OCI-LY7 (cell line): Measurements from ENCODE around the gene PLA2G12A. TPM values are rescaled to one million over a fixed set of nuclear protein-coding genes. Genes with fewer than 3 reads are reported as not detected.

Experiments
- BruUV-seq: library from RNA; stranded (reverse); fragments of 400-500 nt; replicated peaks from 2 replicates; lab custom pipeline; 2021; lab: Mats Ljungman, UMichigan
- CTCF ChIA-PET: fragments of 300-600 bp; sonication (Branson Sonifier 250); formaldehyde crosslinking; loops from one replicate; lab custom pipeline; 2022; ENCODE audit warnings: antibody characterized with exemption; ENCODE audit not compliant: unreplicated experiment; lab: Charles Lee
- POLR2A ChIA-PET: fragments of 300-600 bp; sonication (Branson Sonifier 250); formaldehyde crosslinking; loops from one replicate; lab custom pipeline; 2022; ENCODE audit warnings: antibody characterized with exemption; lab: Charles Lee
- DNase-seq: peaks from one replicate; pipeline ENCODE4 v3.0.0-alpha.2; 2015; ENCODE audit warnings: low spot score
- H2AFZ ChIP-seq: fragments of 200-600 bp; sonication (generic), shearing (Covaris generic); 2 replicates; pipeline ENCODE4 v1.6.1; 2014; ENCODE audit warnings: mild to moderate bottlenecking, antibody characterized with exemption, low read length, moderate library complexity
- H3K27ac ChIP-seq: fragments of 200-600 bp; sonication (generic); 2 replicates; pipeline ENCODE4 v1.5.1; 2014; ENCODE audit warnings: mixed run types, low read depth, mild to moderate bottlenecking, moderate library complexity, low read length, inconsistent platforms; ENCODE audit not compliant: poor library complexity, severe bottlenecking
- H3K36me3 ChIP-seq: fragments of 200-600 bp; sonication (generic); 2 replicates; pipeline ENCODE4 v1.6.1; 2014; ENCODE audit warnings: mild to moderate bottlenecking, antibody characterized with exemption, low read length, moderate library complexity, mixed read lengths; ENCODE audit not compliant: insufficient read depth
- H3K4me1 ChIP-seq: fragments of 200-600 bp; sonication (generic); 2 replicates; pipeline ENCODE4 v1.5.1; 2014; ENCODE audit warnings: mild to moderate bottlenecking, low read length; ENCODE audit not compliant: insufficient read depth, poor library complexity, severe bottlenecking
- H3K4me2 ChIP-seq: fragments of 200-600 bp; sonication (generic); 2 replicates; pipeline ENCODE4 v1.6.1; 2014; ENCODE audit warnings: mild to moderate bottlenecking, low read length
- H3K4me3 ChIP-seq: fragments of 200-600 bp; sonication (generic); 2 replicates; pipeline ENCODE4 v1.5.1; 2014; ENCODE audit warnings: mild to moderate bottlenecking, low read depth, low read length; ENCODE audit not compliant: poor library complexity, severe bottlenecking
- H3K79me2 ChIP-seq: fragments of 200-600 bp; sonication (generic); 2 replicates; pipeline ENCODE4 v1.6.1; 2016; ENCODE audit warnings: low read depth, mild to moderate bottlenecking, low read length, moderate library complexity, mixed read lengths; ENCODE audit not compliant: insufficient read depth
- H3K9me2 ChIP-seq: fragments of 200-600 bp; sonication (generic); 2 replicates; pipeline ENCODE4 v1.6.1; 2016; ENCODE audit warnings: mild to moderate bottlenecking, low read length, mixed read lengths; ENCODE audit not compliant: insufficient read depth
- H3K9me3 ChIP-seq: fragments of 200-600 bp; sonication (generic); 2 replicates; pipeline ENCODE4 v1.6.1; 2014; ENCODE audit warnings: mild to moderate bottlenecking, mixed run types, low read length, mixed read lengths
- H4K20me1 ChIP-seq: fragments of 200-600 bp; sonication (generic); 2 replicates; pipeline ENCODE4 v1.6.1; 2014; ENCODE audit warnings: mild to moderate bottlenecking, antibody characterized with exemption, low read length, moderate library complexity, mixed read lengths; ENCODE audit not compliant: insufficient read depth
- EZH2phosphoT487 ChIP-seq: fragments of 200-600 bp; sonication (generic); IDR thresholded peaks from 2 replicates; pipeline ENCODE4 v1.6.1; 2018; ENCODE audit warnings: low read depth, borderline replicate concordance, mild to moderate bottlenecking, mixed run types, antibody characterized with exemption, low read length, moderate library complexity, mixed read lengths
- intact Hi-C: fragments of 100-400 bp; cut with micrococcal nuclease; formaldehyde crosslinking; loops from one replicate; pipeline ENCODE4 v1.10.0; 2022; ENCODE audit not compliant: unreplicated experiment
- total RNA-seq, 2 experiments: library from RNA; depleted of rRNA in 1 of 2; stranded (reverse); fragments of >200 nt in 1 of 2; shearing (Covaris generic) in 1 of 2; gene quantifications; 2 replicates each; pipeline ENCODE4 v1.2.3, GENCODE V29; 2014 to 2022
- TF ChIP-seq, protein P1 (sequence below): fragments of 200-600 bp; sonication (generic); conservative IDR thresholded peaks from 2 replicates; pipeline ENCODE4 v1.5.1; 2014; ENCODE audit warnings: mild to moderate bottlenecking, antibody characterized with exemption, low read length, moderate library complexity, mixed read lengths

PLA2G12A gene
- total RNA-seq, 2 experiments from 2014 or later = 18.1 to 35.9 TPM

DNA sequence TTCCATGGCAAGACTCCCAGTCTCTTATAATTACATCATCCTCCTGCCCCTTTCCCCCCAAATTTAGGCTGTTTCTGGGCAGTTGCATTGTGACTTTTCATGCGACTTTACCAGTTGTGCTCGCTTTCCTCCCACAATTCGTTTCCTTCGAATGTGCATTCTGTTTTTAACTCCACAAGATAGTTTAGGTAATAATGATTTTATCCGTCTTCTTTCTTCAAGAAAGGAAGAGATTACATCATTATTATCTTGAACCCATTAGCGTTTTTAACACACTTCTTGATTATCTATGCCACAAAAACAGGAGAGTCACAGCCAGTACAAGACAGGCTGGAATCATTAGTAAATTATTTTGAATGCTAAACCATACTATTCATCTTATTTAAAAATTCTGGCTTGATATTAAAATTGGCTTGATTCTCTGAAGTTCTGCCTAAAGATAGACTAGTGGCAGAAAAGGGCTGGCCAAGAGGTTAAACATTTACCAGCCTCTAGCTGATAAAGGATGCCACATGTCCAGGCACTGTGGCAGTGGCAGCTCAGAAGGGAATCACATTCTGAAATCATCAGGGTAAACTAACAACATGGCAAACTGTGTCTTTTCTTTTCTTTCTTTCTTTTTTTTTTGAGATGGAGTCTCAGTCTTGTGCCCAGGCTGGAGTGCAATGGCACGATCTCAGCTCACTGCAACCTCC is 19.7 kb upstream of the PLA2G12A start:
- no peak overlapping the region for H3K27ac ChIP-seq
- no peaks in the 10 kb centered on the region for H4K20me1 ChIP-seq
- no peak overlapping the region for H3K4me3 ChIP-seq
- H2AFZ ChIP-seq = no peak overlapping the region
- no peak for TF ChIP-seq EZH2phosphoT487
- TF ChIP-seq, protein P1, sequence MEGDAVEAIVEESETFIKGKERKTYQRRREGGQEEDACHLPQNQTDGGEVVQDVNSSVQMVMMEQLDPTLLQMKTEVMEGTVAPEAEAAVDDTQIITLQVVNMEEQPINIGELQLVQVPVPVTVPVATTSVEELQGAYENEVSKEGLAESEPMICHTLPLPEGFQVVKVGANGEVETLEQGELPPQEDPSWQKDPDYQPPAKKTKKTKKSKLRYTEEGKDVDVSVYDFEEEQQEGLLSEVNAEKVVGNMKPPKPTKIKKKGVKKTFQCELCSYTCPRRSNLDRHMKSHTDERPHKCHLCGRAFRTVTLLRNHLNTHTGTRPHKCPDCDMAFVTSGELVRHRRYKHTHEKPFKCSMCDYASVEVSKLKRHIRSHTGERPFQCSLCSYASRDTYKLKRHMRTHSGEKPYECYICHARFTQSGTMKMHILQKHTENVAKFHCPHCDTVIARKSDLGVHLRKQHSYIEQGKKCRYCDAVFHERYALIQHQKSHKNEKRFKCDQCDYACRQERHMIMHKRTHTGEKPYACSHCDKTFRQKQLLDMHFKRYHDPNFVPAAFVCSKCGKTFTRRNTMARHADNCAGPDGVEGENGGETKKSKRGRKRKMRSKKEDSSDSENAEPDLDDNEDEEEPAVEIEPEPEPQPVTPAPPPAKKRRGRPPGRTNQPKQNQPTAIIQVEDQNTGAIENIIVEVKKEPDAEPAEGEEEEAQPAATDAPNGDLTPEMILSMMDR = no peak
- BruUV-seq = no TSS peak
- H3K9me3 ChIP-seq = no peaks in the 10 kb centered on the region
- POLR2A ChIA-PET = interaction anchor here (0.7 to 0.9 kb wide), 2 partner anchors 732 to 1111 kb away, joined by 3 to 4 read pairs; no protein-coding TSS in a partner anchor
- no peaks in the 10 kb centered on the region for H3K79me2 ChIP-seq
- intact Hi-C loops = no loop called here
- no peak overlapping the region for H3K4me2 ChIP-seq
- H3K9me2 ChIP-seq = no peaks in the 10 kb centered on the region
- no peak for DNase-seq
- CTCF ChIA-PET = no interaction called here
- no peaks in the 10 kb centered on the region for H3K4me1 ChIP-seq
- H3K36me3 ChIP-seq = no peaks in the 10 kb centered on the region

- CTCF ChIA-PET = no interaction called here
These were observed 18.2 kb upstream of the PLA2G12A start for GRCh38 chr4:109748114-109748513.

More at GRCh38 chr4:109748114-109748513, 18.2 kb upstream of the PLA2G12A start:
- no peak overlapping the region for H3K4me2 ChIP-seq
- DNase-seq = no peak
- H2AFZ ChIP-seq = no peak overlapping the region
- H3K36me3 ChIP-seq = no peaks in the 10 kb centered on the region
- no peaks in the 10 kb centered on the region for H3K4me1 ChIP-seq
- no peak for TF ChIP-seq EZH2phosphoT487
- TF ChIP-seq, protein P1 = no peak
- no peaks in the 10 kb centered on the region for H4K20me1 ChIP-seq
- POLR2A ChIA-PET = no interaction called here
- no peak overlapping the region for H3K4me3 ChIP-seq
- H3K9me3 ChIP-seq = no peaks in the 10 kb centered on the region
- no TSS peak for BruUV-seq
- H3K27ac ChIP-seq = no peak overlapping the region
- intact Hi-C loops = no loop called here
- H3K79me2 ChIP-seq = no peaks in the 10 kb centered on the region
- H3K9me2 ChIP-seq = no peaks in the 10 kb centered on the region
